Measurements from ENCODE around the gene P2RY14. TPM values are rescaled to one million over a fixed set of nuclear protein-coding genes. Genes with fewer than 3 reads are reported as not detected.

P2RY14 gene
- total RNA-seq, 1 experiment from 2014 or later: not detected

DNA sequence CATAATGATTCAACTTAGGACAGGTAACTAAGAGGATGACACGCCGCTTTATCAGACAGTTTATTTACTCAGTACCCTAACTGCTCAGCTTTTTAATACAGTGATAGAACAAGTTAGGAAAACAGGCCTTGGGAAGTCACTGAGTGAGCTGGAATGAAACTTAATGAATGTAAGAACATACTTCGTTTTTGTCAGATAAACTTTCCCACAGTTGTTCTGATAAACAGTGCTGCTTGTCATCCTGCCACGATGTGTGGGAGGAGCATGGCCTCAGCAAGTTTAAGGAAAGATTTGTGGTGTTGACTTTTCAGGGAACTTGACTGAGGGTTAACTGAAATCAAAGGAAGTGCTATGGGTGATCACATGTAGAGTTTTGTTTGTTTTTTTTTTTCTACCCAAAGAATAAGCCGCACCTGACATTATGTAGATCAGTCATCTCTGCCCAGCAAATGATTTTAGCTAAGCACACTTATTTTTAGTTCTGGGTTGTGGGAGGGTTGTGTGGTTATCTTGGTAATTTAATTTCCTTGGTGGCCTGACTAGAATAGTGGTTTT lies 5.6 kb upstream of the P2RY14 start:
- H3K36me3 Mint-ChIP-seq: no peaks in the 10 kb centered on the region
- H3K4me3 Mint-ChIP-seq: no peak overlapping the region
- CTCF ChIA-PET: no interaction called here
- H3K27me3 Mint-ChIP-seq (ENCODE audit: low read depth): no peaks in the 10 kb centered on the region
- no peaks in the 10 kb centered on the region for H3K9me3 Mint-ChIP-seq
- TF ChIP-seq, protein P1, sequence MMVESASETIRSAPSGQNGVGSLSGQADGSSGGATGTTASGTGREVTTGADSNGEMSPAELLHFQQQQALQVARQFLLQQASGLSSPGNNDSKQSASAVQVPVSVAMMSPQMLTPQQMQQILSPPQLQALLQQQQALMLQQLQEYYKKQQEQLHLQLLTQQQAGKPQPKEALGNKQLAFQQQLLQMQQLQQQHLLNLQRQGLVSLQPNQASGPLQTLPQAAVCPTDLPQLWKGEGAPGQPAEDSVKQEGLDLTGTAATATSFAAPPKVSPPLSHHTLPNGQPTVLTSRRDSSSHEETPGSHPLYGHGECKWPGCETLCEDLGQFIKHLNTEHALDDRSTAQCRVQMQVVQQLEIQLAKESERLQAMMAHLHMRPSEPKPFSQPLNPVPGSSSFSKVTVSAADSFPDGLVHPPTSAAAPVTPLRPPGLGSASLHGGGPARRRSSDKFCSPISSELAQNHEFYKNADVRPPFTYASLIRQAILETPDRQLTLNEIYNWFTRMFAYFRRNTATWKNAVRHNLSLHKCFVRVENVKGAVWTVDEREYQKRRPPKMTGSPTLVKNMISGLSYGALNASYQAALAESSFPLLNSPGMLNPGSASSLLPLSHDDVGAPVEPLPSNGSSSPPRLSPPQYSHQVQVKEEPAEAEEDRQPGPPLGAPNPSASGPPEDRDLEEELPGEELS (CRISPR knock-in tag; IDR thresholded peaks at IDR 0.05): no peak
- no peak for TF ChIP-seq CREM (CRISPR knock-in tag; IDR thresholded peaks at IDR 0.05)
- TF ChIP-seq, protein P2, sequence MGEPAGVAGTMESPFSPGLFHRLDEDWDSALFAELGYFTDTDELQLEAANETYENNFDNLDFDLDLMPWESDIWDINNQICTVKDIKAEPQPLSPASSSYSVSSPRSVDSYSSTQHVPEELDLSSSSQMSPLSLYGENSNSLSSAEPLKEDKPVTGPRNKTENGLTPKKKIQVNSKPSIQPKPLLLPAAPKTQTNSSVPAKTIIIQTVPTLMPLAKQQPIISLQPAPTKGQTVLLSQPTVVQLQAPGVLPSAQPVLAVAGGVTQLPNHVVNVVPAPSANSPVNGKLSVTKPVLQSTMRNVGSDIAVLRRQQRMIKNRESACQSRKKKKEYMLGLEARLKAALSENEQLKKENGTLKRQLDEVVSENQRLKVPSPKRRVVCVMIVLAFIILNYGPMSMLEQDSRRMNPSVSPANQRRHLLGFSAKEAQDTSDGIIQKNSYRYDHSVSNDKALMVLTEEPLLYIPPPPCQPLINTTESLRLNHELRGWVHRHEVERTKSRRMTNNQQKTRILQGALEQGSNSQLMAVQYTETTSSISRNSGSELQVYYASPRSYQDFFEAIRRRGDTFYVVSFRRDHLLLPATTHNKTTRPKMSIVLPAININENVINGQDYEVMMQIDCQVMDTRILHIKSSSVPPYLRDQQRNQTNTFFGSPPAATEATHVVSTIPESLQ (CRISPR knock-in tag; IDR thresholded peaks at IDR 0.05): no peak
- no peak for TF ChIP-seq ZNF281 (CRISPR knock-in tag; IDR thresholded peaks at IDR 0.05)
- TF ChIP-seq KAT7 (CRISPR knock-in tag; IDR thresholded peaks at IDR 0.05; ENCODE audit: borderline replicate concordance): no peak
- no peak for TF ChIP-seq TEAD1 (CRISPR knock-in tag; IDR thresholded peaks at IDR 0.05)
- TF ChIP-seq RORB (CRISPR knock-in tag; IDR thresholded peaks at IDR 0.05): no peak
- TF ChIP-seq, protein P3, sequence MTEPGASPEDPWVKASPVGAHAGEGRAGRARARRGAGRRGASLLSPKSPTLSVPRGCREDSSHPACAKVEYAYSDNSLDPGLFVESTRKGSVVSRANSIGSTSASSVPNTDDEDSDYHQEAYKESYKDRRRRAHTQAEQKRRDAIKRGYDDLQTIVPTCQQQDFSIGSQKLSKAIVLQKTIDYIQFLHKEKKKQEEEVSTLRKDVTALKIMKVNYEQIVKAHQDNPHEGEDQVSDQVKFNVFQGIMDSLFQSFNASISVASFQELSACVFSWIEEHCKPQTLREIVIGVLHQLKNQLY (CRISPR knock-in tag; IDR thresholded peaks at IDR 0.05): no peak
- no peak for TF ChIP-seq ATF1 (CRISPR knock-in tag; IDR thresholded peaks at IDR 0.05)
- TF ChIP-seq, protein P4, sequence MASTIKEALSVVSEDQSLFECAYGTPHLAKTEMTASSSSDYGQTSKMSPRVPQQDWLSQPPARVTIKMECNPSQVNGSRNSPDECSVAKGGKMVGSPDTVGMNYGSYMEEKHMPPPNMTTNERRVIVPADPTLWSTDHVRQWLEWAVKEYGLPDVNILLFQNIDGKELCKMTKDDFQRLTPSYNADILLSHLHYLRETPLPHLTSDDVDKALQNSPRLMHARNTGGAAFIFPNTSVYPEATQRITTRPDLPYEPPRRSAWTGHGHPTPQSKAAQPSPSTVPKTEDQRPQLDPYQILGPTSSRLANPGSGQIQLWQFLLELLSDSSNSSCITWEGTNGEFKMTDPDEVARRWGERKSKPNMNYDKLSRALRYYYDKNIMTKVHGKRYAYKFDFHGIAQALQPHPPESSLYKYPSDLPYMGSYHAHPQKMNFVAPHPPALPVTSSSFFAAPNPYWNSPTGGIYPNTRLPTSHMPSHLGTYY (CRISPR knock-in tag; IDR thresholded peaks at IDR 0.05): no peak
- no peak for TF ChIP-seq ETV6 (CRISPR knock-in tag; IDR thresholded peaks at IDR 0.05)
- TF ChIP-seq, protein P5, sequence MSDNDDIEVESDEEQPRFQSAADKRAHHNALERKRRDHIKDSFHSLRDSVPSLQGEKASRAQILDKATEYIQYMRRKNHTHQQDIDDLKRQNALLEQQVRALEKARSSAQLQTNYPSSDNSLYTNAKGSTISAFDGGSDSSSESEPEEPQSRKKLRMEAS (CRISPR knock-in tag; IDR thresholded peaks at IDR 0.05): no peak
- no peak for TF ChIP-seq ZNF532 (CRISPR knock-in tag; IDR thresholded peaks at IDR 0.05; ENCODE audit: borderline replicate concordance)
- no peak for TF ChIP-seq AR (CRISPR knock-in tag; IDR thresholded peaks at IDR 0.05)
- TF ChIP-seq, protein P6, sequence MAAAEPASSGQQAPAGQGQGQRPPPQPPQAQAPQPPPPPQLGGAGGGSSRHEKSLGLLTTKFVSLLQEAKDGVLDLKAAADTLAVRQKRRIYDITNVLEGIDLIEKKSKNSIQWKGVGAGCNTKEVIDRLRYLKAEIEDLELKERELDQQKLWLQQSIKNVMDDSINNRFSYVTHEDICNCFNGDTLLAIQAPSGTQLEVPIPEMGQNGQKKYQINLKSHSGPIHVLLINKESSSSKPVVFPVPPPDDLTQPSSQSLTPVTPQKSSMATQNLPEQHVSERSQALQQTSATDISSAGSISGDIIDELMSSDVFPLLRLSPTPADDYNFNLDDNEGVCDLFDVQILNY (CRISPR knock-in tag; IDR thresholded peaks at IDR 0.05): no peak
- TF ChIP-seq ATF3 (CRISPR knock-in tag; conservative IDR thresholded peaks at IDR 0.05): no peak
- H3K27ac Mint-ChIP-seq: no peak overlapping the region
- H3K4me1 Mint-ChIP-seq: peaks cover 5% of the 10 kb centered on the region
- POLR2A ChIA-PET: no interaction called here
- no peak for ATAC-seq
- no peak for DNase-seq (ENCODE audit: low spot score)
